GM18951 (cell line): Measurements from ENCODE around the gene KCNQ5.

Experiments used
- POLR2A ChIP-seq: IDR thresholded peaks from 4 replicates; pipeline ENCODE4 v1.6.1; 2011; ENCODE audit warnings: mild to moderate bottlenecking; ENCODE audit not compliant: insufficient read length, insufficient read depth; ENCODE audit errors: extremely low read depth
- in situ Hi-C: fragments of 300-500 bp; cut with MboI; formaldehyde crosslinking; loops from one replicate; pipeline ENCODE4 v1.12.0; 2022; ENCODE audit warnings: low sequenced_read_pairs, mixed read lengths, inconsistent platforms; ENCODE audit not compliant: unreplicated experiment

Gene KCNQ5

GRCh38 chr6:72674842-72675241, 53.0 kb downstream of the KCNQ5 start:
- TF ChIP-seq POLR2A = no peak
- in situ Hi-C loops = no loop called here

- in situ Hi-C loops = no loop called here
Observed at GRCh38 chr6:72675396-72675795, 53.5 kb downstream of the KCNQ5 start.

GRCh38 chr6:72676995-72677394, 55.1 kb downstream of the KCNQ5 start:
- in situ Hi-C loops = no loop called here
- no peak for TF ChIP-seq POLR2A

More at GRCh38 chr6:72675396-72675795, 53.5 kb downstream of the KCNQ5 start:
- no peak for TF ChIP-seq POLR2A

GRCh38 chr6:72677740-72678139, 55.9 kb downstream of the KCNQ5 start:
- in situ Hi-C loops = no loop called here
- TF ChIP-seq POLR2A = no peak

GRCh38 chr6:72683797-72684196, 61.9 kb downstream of the KCNQ5 start:
- no peak for TF ChIP-seq POLR2A
- in situ Hi-C loops = no loop called here

GRCh38 chr6:72689107-72689954, 67.5 kb downstream of the KCNQ5 start:
- in situ Hi-C loops = no loop called here
- peak; percentile 17 for TF ChIP-seq POLR2A

GRCh38 chr6:72691249-72691648, 69.4 kb downstream of the KCNQ5 start:
- no peak for TF ChIP-seq POLR2A
- in situ Hi-C loops = no loop called here

GRCh38 chr6:72696055-72696454, 74.2 kb downstream of the KCNQ5 start:
- TF ChIP-seq POLR2A = no peak
- in situ Hi-C loops = no loop called here

GRCh38 chr6:72699159-72699558, 77.3 kb downstream of the KCNQ5 start:
- no peak for TF ChIP-seq POLR2A
- in situ Hi-C loops = no loop called here

GRCh38 chr6:72702421-72702820, 80.6 kb downstream of the KCNQ5 start:
- in situ Hi-C loops = no loop called here
- TF ChIP-seq POLR2A = no peak

GRCh38 chr6:72703093-72703492, 81.2 kb downstream of the KCNQ5 start:
- TF ChIP-seq POLR2A = no peak
- in situ Hi-C loops = no loop called here

GRCh38 chr6:72704979-72705378, 83.1 kb downstream of the KCNQ5 start:
- in situ Hi-C loops = no loop called here
- TF ChIP-seq POLR2A = no peak

GRCh38 chr6:72709431-72709830, 87.6 kb downstream of the KCNQ5 start:
- TF ChIP-seq POLR2A = no peak
- in situ Hi-C loops = no loop called here

GRCh38 chr6:72711731-72712130, 89.9 kb downstream of the KCNQ5 start:
- in situ Hi-C loops = no loop called here

More at GRCh38 chr6:72711731-72712130, 89.9 kb downstream of the KCNQ5 start:
- no peak for TF ChIP-seq POLR2A
